Hematopoietic multipotent progenitor cell (in vitro differentiated cells): ENCODE data around the gene LRP2. TPM values are rescaled to one million over a fixed set of nuclear protein-coding genes. Genes with fewer than 3 reads are reported as not detected.
"Not testable (repeated sequence)": the region's sequence is repeated elsewhere in the genome, so short reads cannot be mapped to it uniquely, and the experiment has no call there.

Experiments used
- DNase-seq, 3 donors: peaks; one replicate each; pipeline ENCODE4 v3.0.0-alpha.2; 2011 to 2015; ENCODE audit warnings: low read depth in 2 of 3, low spot score in 2 of 3
- total RNA-seq: library from RNA; depleted of rRNA; stranded (reverse); fragments of >200 nt; gene quantifications from one replicate; pipeline ENCODE4 v1.2.3, GENCODE V29; 2012

LRP2 gene
- total RNA-seq, 1 donor: 0.27 TPM

DNA sequence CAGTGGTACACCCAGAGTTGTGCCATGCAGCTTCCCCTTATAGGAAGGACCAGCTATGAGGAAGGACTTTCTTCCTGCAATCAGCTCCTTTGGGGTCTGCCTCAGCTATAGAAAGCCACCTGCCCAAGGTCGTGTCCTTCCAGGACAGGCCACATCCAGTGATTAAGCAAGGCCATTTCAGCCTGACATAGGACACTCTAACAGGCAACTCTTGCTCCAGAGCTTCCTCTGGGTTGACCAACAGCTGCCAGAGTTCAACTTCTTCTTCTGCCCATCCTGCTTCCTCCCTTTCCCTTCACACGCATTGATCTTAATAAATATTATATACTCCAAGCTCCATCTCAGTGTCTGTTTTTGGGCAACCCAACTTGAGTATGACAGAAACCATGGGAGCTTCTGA is 12.8 kb downstream of the LRP2 start:
- no peak for DNase-seq

DNA sequence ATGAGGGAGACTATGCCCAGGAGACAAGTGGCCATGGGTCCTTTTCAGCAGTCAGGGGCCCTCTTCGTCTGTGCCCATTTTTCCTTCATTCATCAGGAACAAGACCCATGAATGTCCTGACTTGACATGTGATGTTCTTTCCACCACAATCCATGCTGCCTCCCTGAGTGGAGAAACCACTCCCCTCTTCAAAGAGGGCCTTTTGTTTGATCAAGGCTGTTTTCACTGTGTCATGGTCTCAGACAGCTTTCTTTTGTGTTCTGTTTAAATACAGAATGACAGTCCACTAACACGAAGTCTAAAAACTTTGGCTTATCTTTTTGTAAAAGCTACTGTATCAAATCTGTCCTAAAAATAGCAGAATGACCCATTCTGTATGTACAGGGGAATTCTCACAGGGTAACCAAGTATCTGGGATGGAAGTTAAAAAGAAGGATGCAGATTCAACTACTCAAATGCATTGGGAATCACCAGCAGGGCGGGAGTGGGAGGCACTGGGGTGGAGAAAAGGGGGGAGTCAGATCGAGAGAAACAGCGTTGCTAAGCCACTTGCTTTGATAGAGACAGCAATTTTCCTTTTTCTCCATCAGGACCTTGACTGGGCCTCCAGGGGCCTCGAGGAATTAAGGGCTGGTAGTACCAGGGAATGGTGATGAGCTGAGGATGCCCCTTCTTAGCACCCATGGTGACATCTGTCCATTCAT is 13.9 kb downstream of the LRP2 start:
- DNase-seq: no peak

DNA sequence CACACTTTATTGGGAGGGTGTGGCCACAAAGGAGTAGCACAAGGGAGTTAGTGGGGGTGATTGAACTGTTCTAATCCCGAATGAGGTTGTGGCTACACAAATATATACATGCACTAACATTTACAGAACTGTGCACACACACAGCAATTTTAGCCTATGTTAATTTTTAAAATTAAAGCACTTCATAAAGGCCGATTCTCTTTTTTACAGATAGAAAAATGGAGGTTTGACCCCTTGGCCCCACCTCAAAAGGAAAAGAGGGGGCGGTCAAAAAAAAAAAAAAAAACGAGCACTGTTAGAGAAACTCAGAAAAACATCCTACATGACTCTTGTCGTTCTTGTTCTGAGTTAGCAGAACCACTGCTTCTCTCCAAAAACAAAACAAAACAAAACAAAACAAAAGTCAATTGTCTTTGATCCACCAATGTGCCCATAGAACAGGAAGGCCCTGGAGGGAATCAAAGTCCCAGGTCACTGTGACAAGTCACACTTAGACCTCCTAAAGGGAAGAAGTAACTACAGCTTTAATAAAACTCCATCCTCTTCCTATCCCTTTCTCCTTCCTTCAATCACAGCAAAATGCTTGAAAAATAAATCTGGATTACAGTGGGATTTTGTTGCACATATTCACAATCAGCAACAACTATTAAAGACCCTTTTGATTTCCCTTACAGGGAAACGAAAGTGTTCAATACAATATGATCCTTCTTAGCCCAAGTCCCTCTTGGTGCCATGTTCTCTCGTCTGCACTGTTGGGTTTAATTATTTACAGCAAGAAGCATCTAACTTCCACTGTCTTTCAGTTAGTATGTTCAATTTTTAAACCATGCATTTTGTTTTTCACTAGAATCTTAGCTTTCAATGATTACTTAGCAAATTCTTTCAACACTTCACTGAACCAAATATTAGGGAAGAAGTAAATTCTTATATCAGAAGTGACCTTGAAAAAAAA is 16.6 kb downstream of the LRP2 start:
- no peak for DNase-seq

DNA sequence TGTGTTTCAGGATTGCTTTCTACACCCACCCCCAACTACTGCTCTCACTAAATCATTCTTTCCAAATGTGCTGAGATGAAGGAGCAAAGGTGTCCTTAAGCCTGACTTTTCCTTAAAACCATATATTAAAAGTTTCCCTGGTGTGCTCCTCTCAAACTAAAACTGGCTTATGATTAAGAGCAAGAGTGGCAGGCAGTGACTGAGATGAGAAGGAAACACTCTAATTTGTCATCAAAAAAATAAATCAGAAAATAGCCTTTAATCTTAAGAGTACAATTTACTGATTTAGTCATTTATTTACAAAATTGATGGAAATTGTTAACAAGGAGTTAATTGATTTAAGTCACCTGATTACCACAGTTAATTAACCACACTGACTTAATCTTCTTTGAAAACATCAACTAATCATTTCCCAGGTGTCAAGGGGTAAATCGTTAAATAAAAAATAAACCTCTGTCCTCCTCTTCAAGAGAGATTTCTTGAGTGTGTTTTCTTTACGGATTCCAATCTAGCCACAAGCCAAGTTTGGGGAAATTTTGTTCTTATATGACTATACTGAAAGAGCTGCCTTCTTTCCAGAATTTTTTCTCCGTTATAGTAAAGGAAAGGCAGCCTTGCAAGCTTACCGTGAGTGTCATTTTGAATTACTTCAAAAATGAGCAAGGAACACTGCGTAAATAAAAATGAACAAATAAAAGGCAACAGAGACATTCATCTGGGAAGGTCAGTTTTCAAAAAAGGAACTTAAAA is 17.4 kb downstream of the LRP2 start:
- DNase-seq: no peak

DNA sequence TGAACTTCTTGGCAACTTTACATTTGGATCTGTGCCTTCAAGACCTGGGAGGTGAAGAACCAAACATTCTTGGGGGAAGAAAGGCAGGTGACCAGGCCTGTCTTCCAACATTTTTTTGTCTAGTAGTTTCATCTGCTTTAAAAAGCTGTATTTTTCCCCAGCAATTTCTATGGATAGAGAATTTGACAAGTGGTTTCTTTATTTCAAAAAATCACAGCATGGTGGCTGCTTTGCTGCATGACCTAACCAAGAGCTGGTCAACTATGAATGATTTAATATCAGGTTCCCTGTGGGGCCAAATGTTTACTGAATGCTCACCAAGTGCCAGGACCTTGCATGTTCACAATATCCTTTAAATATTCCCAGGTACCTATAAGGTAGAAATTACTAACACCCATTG is 19.1 kb downstream of the LRP2 start:
- DNase-seq: no peak

DNA sequence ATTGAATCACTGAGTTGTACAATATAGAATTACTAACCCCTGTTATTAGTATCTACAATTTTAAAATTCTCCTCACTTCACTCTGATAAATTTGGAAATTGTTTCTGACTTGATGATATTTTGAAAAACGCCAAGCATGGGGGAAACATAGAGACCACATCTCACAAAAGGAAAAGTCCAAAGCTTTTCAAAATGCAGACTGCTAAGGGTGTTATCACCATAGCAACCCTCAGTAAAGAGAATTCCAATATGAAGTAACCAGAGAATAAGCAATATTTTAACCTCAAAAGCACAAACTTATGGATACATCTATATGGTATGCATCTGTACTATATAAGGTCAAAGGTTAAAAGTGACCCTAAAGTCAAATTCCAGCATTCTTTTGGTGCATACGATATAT is 22.7 kb downstream of the LRP2 start:
- no peak for DNase-seq

DNA sequence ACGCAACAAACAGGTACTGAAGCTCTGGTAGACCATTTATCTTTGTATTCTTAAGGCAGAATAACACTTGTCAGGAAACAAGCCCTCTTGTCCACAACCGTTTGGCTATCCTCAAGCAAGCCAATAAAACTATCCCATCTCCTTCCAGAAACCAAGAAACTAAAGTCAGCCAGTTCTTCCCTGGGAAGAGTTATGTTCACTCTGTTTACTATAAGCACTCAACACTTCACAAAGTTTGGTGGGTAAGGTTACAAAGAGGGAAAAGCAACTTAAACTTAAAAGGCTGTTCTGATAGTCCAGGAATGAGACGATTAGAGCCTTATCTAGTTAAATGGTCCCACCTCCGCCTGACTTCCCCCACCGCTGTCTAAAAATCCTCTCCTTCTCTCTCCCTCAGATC is 25.6 kb downstream of the LRP2 start:
- DNase-seq: no peak

DNA sequence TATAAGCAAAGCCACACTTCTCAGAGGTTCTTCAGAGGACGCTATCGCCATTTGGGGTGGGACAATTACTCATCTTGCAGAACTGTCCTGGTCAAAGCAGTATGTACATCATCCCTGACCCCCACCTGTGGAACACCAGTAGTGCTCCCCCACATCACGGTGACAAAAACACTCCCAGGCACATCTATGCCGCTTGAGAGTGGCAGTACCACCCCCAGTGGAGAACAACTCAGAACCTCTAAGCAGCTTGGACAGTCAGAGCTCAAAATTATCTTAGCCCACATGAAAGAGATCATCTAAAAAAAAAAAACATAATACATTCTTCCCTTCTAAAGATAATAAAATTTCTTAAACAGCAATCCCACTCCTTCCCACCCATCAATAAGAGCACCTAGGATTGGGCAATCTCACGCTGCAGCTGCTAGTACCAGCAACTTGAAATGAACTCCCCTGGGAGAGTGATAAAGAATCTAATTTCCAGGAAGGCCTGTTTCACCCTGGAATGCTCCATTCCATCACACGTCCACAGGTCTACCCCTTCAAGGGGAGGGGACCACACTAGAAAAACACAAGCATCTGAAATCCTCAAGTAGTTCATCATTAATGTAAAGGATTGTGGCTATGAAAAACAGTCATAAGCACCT is 31.7 kb downstream of the LRP2 start:
- DNase-seq: no peak

DNA sequence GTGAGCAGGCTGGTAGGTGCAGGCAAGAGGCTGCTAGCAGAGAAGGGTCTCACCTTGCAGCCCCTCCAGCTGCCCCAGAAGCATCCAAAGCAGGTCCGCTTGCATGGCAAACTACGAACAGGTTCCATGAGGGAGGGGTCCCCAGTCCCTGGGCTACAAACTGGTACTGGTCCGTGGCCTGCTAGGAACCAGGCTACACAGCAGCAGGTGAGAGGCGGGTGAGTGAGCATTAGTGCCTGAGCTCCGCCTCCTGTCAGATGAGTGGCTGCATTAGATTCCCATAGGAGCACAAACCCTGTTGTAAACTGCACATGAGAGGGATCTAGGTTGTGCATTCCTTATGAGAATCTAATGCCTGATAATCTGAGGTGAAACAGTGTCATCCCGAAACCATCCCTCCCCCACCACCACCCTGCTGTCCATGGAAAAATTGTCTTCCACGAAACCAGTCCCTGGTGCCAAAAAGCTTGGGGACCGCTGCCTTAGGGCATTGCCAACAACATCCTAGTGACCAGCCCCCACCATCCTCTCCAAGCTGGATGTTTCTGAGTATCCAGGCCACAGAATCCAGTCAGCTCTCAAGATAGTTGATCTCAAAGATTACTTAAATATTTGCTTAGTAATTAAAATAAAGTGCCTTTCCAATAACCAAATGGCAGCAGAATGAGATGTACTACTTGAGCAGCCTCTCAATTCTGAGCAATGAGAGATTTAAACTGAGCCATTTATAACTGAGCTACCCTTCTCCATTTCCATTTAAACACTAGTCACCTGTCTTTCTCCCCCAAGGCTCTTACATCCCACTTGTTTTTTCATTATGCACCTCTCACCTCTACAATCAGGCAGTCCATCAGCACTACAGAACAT is 32.4 kb downstream of the LRP2 start:
- no peak for DNase-seq

DNA sequence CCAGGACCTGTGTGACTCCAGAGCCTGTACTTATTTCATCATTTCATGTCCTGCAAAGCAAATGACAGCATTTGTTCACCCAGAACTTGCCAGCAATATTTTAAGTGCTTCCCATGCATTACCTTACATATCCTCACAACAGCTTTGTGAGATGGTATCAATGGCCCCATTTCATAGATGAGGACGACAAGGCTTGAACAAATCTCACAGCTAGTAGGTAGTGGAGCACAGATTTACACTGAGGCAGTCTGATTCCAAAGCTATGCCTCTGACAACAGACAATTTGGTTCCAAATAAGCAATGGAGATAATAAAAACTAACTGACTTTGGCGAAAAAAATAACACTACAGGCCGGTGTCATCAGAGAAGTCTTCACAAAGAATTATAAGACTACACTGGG is 33.5 kb downstream of the LRP2 start:
- DNase-seq: no peak

DNA sequence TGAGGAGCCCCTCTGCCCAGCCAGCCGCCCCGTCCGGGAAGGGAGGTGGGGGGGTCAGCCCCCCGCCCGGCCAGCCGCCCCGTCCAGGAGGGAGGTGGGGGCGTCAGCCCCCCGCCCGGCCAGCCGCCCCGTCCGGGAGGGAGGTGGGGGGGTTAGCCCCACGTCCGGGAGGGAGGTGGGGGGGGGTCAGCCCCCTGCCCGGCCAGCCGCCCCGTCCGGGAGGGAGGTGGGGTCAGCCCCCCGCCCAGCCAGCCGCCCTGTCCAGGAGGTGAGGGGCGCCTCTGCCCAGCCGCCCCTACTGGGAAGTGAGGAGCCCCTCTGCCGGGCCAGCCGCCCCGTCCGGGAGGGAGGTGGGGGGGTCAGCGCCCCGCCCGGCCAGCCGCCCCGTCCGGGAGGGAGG is 34.5 kb downstream of the LRP2 start:
- DNase-seq: not testable (repeated sequence)

DNA sequence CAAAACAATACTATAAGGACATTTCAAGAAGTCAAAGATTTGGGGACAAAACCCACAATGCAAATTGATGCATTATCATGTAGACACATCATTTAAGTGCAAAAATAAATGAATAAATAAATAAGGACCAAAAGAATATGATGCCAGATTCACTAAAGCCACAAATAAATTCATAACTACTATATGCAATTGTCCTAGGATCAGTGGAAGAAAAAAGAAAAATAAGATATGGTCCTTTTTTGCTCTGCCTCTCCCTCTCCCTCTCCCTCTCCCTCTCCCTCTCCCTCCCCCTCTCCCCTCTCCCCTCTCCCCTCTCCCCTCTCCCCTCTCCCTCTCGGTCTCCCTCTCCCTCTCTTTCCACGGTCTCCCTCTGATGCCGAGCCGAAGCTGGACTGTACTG is 36.4 kb downstream of the LRP2 start:
- DNase-seq: not testable (repeated sequence)

DNA sequence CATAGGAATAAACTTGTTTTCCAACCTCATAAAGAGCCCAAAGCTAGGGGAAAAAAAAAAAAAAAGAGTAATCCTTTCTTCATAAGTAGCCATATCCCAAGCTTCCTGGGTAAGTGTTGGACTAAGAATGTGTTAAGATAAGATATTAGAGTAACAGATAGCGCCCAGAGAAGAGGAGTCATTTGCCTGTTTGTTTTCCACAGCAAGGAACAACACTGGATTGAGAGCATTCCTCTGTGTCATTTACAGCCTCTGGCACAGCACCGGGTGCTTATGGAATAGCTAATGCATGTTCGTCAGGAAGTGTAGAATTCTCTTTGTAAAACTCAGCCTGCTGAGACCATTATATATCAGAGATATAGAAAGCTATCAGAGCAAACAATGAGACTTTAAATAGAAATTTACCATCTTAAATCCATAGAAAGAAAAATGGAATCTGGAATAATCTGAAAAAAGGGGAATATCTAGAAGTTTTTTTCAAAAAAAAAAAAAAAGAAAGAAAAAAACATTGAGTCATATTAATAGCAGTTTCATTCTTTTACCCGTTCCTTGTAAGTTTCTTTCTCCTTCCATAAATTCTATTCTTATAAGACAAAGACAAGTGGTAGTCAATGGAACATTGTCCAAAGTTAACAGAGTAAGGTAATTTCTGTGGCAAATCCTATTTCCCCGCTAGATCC is 37.6 kb downstream of the LRP2 start:
- DNase-seq: no peak

DNA sequence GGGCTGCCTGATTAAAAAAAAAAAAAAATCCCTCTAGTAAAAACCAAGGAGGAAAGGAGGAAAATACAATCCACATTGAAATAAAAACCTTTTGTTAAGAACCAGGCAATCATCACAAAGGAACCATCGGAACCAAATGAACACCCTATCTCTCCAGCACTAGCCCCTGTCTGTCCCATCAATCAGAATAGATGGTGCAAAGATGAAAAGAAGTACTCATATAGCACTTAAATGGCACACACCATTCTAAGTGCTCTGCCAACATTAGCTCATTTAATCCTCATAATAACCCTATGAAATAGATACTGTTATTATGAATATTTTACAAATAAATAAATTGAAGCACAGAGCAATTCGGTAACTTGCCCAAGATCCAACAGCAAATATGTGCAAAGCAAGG is 38.5 kb downstream of the LRP2 start:
- no peak for DNase-seq

DNA sequence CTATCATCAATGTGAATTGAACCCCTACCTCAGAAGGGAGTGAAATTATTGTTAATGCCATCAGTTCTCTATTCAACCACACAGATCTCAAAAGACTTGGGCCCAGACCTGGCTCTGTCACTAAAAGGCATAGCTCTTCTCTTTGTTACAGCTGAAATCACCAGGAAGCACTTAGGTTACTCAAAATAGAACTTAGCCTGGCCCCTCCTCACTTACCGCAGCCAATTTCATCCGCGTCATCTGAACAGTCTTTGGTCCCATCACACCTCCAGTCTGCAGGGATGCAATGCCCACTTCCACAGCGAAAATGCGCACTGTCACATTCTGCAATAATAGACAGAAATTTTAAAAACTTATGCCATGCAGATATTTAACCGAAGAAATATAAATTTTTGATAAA is 41.8 kb downstream of the LRP2 start:
- no peak for DNase-seq

DNA sequence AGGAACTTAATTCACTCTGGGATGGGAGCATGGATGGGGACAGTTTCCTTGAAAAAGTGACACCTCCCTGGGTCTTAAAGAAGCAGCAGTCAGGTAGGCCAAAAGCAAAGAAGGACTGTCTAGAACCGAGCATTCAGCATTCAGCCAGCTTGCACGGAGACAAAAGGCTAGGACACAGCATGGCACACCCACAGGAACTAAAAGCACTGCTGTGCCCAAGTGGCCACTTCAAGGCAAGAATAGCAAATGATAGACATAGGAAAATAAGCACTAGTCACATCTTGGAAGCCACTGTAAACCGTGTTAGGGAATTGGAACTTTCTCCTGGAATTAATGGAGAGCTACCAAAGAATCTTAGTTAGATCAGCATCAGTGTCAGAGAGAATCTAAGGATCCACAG is 47.0 kb downstream of the LRP2 start:
- no peak for DNase-seq

DNA sequence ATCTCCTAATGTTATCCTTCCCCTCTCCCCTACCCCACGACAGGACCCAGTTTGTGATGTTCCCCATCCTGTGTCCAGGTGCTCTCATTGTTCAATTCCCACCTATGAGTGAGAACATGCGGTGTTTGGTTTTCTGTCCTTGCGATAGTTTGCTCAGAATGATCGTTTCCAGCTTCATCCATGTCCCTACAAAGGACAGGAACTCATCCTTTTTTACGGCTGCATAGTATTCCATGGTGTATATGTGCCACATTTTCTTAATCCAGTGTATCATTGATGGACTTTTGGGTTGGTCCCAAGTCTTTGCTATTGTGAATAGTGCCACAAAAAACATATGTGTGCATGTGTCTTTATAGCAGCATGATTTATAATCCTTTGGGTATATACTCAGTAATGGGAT is 54.0 kb downstream of the LRP2 start:
- DNase-seq: not testable (repeated sequence)

DNA sequence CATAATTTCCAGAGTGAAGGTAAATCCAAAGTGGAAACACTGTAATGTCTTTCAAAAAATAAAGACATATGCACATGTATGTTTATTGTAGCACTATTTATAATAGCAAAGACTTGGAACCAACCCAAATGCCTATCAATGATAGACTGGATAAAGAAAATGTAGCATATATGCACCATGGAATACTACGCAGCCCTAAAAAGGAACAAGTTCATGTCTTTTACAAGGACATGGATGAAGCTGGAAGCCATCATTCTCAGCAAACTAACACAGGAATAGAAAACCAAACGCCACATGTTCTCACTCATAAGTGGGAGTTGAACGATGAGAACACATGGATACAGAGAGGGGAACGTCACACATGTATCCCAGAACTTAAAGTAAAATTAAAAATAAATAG is 57.6 kb downstream of the LRP2 start:
- not testable (repeated sequence) for DNase-seq

DNA sequence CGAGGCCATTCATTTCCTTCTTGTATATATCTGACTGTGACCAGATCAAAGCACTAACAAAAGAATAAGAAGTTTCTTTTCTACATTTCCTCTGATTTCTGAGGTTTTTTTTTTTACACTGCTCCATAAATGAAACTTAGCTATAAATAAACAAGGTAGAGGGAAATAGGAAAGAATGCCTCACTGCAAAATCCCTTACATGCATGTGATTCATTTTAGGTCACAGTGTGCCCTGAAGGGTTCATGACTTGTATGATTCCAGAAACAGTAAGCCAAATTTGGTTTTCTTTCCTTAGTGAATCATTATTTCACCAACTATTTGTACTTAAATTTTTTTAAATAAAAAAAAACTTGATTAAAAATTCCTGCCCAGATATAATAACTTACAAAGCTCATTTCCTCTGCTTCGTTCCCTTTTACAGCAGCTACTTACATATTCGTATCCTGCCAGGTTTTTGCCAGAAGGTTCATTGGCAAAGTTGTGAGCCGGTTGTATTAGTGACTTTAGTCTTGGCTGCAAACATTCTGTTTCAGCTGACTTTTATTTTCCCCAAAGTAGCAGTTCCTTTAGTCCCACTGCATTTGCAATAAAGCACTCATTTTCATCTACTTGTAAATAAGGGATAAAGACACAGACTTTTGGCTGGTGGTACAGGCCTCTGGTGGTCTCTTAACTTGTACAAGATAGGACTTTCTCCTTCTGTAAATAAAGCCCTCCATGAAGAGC is 58.6 kb downstream of the LRP2 start:
- no peak for DNase-seq
